Stomach smooth muscle (tissue), 2 donors: ENCODE measurements around the gene CROT.
"Not testable (repeated sequence)": the region's sequence is repeated elsewhere in the genome, so short reads cannot be mapped to it uniquely, and the experiment has no call there.

Experiments
- H3K27ac ChIP-seq: one replicate; pipeline ENCODE4 v1.7.0; 2013; ENCODE audit warnings: mild to moderate bottlenecking, low read length, inconsistent platforms
- H3K27me3 ChIP-seq, 2 donors: one replicate each; pipeline ENCODE4 v1.7.0; 2013; ENCODE audit warnings: low read length in 2 of 2; ENCODE audit not compliant: insufficient read depth in 2 of 2, control insufficient read depth in 1 of 2
- H3K36me3 ChIP-seq, 2 donors: one replicate each; pipeline ENCODE4 v1.7.0; 2013; ENCODE audit warnings: low read length in 2 of 2; ENCODE audit not compliant: control insufficient read depth in 2 of 2, insufficient read depth in 2 of 2
- H3K4me1 ChIP-seq: one replicate; pipeline ENCODE4 v1.7.0; 2013; ENCODE audit warnings: low read length; ENCODE audit not compliant: control insufficient read depth, insufficient read depth
- H3K4me3 ChIP-seq, 2 donors: one replicate each; pipeline ENCODE4 v1.7.0; 2013; ENCODE audit warnings: low read length in 2 of 2
- H3K9ac ChIP-seq, 2 donors: one replicate each; pipeline ENCODE4 v1.7.0; 2013; ENCODE audit warnings: low read length in 2 of 2, mild to moderate bottlenecking in 1 of 2
- H3K9me3 ChIP-seq, 2 donors: one replicate each; pipeline ENCODE4 v1.7.0; 2013; ENCODE audit warnings: low read length in 2 of 2; ENCODE audit not compliant: control insufficient read depth in 2 of 2
- donor health status: healthy.
- donor health status: Pancreatic carcinoma.

CROT gene

GRCh38 chr7:87345166-87345927, at the start of gene CROT:
Gene CROT (plus strand): TSS chr7:87345664. CDS start chr7:87349069, 3,405 bp downstream.
- peak within 1 kb of the TSS; percentile 83 to 86 for H3K4me3 ChIP-seq
- H3K9me3 ChIP-seq: no peaks in the 10 kb centered on the region
- no peaks in the 10 kb centered on the region for H3K4me1 ChIP-seq
- H3K36me3 ChIP-seq: peaks cover 13 to 19% of the 10 kb centered on the region in 2 donors
- H3K27me3 ChIP-seq: no peaks in the 10 kb centered on the region
- H3K27ac ChIP-seq: peak within 1 kb of the TSS; percentile 69
- H3K9ac ChIP-seq: peak within 1 kb of the TSS; percentile 71 to 84

- no peak overlapping the region for H3K27ac ChIP-seq
- H3K4me1 ChIP-seq: no peaks in the 10 kb centered on the region
- H3K27me3 ChIP-seq: no peaks in the 10 kb centered on the region
- H3K36me3 ChIP-seq: no peaks in the 10 kb centered on the region
- no peaks in the 10 kb centered on the region for H3K9me3 ChIP-seq
- H3K4me3 ChIP-seq: no peak overlapping the region
- no peak overlapping the region for H3K9ac ChIP-seq
These were observed 44.7 kb upstream of the CROT start for GRCh38 chr7:87300756-87301155.

DNA sequence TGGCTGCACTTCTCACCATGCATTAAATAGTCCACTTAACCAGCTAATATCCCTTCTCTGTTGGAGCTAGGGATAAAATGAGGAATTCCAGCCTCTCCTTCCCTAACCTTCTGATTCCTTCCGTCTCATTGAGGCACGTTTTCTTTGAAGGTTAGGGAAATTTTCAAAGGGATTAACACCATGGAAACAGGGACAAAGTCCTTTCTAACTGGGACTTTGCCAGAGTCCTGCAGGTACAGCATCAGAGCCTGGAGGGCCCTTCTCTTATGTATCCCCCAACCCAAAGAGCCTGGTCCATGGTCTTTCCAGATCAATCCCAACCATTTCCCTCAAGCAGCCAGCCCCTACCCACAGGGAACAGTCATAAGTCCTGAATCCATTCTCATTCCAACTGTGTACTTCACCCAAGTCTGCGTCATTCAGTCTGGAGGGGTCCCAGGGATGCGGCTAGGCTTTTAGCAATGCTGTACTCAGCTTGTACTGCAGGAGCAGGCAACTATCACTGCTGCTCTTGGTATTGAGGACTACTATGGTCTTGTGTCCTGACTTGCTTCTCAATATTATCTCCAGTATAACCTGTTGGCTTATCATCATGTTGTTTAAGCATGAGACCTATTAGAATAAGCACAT, 34.6 kb upstream of the CROT start:
- Histone ChIP-seq H3K4me1 (no peaks in the 10 kb centered on the region), H3K9ac (no peak overlapping the region), H3K27ac (no peak overlapping the region), H3K4me3 (no peak overlapping the region), H3K27me3 (no peaks in the 10 kb centered on the region), H3K36me3 (no peaks in the 10 kb centered on the region), H3K9me3 (no peaks in the 10 kb centered on the region)

DNA sequence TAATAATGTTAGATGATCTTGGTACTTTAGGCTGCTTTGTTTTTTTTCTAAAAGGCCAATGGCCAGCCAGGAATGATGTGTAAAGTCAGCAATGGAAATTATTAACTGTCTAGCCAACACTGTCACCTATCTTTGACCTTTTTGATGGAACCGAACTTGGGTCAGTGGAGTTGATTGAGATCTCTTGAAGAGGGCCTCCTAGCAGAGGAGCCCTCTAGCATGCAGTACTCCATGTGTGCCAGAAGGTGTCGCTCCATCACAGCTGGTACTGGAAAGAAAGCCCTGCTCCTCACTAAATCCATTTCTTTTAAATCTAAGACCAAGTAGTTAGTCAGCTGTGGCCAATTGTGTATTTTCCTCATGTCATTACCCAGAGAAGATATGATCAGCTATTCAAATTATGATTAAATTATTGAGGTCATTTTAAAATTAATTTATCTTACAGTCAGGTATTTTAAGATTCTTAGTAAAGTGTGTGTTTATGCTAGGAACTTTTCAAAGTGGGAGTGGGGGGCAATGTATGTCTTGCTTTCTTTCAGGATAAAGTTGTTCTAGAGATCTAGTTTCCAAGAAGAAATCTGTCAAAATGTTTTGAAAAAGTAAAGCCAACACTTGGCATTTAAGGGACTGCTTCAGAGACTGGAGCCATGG, 33.1 kb upstream of the CROT start:
- H3K4me1 ChIP-seq: no peaks in the 10 kb centered on the region
- no peak overlapping the region for H3K27ac ChIP-seq
- H3K27me3 ChIP-seq: no peaks in the 10 kb centered on the region
- H3K9me3 ChIP-seq: no peaks in the 10 kb centered on the region
- H3K36me3 ChIP-seq: no peaks in the 10 kb centered on the region
- H3K4me3 ChIP-seq: no peak overlapping the region
- no peak overlapping the region for H3K9ac ChIP-seq

GRCh38 chr7:87316097-87316700, 29.3 kb upstream of the CROT start:
- Histone ChIP-seq H3K4me3 (no peak overlapping the region), H3K9me3 (no peaks in the 10 kb centered on the region), H3K36me3 (no peaks in the 10 kb centered on the region), H3K27ac (no peak overlapping the region), H3K27me3 (no peaks in the 10 kb centered on the region), H3K4me1 (no peaks in the 10 kb centered on the region), H3K9ac (no peak overlapping the region)

DNA sequence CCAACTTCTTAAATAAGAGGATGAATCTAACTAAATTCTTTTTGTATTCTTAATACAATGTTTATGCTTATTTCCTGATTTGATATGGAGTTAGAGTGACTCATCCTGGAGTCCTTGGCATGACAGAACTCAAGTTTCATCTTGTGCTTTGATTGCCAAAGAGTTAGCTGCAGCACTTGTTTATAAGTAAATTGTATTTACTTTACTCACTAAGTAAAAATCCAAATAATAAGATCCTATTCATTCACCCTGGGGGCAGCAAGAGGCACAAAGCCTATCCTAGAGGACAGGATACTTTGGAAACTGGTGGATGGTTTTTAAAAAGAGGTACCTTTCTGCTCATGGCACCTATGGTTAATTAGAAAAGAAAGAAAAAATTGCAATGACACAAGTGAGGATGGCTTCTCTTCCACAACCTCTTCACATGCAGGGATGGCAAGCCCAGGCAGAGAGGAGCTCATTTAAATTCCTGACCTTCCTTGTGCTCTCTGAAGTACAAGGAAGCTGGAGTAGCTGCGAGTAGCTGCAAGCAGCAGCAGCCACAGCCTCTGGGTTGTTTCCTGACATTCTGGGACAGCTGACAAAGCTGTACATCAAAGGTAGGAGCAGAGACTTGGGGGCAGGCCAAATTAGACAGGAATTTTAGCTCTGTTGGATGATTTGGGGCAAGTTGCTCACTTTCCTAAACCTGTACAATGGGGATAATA, 28.5 kb upstream of the CROT start:
- Histone ChIP-seq H3K27me3 (no peaks in the 10 kb centered on the region), H3K4me1 (no peaks in the 10 kb centered on the region), H3K36me3 (no peaks in the 10 kb centered on the region), H3K4me3 (no peak overlapping the region), H3K9ac (no peak overlapping the region), H3K27ac (no peak overlapping the region), H3K9me3 (no peaks in the 10 kb centered on the region)

DNA sequence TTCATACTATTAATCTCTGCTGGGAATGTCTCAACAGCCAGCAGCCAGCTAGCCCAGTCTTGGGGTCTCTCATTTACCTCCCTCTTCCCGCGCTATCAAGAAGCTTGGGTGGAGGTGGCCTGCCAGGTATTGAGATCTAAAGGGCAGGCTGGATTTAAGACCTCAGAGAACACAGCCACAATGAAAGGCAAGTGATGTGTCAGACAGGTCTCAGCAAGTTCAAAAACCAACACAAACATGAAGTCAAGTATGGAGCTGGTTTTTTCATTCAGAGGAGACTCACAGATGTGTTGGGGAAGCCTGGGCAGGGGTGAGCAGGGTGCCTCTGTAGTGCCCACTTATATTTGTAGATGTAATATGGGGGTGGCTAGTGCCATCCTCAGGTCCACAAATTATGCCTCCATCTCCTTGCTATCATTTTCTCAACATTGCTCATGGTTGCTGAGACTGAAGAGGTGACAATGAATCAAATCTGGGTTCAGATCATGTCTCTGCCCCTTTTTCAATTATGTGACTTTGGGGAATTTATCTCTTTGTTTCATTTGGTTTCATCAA, 27.7 kb upstream of the CROT start:
- Histone ChIP-seq H3K27ac (no peak overlapping the region), H3K27me3 (no peaks in the 10 kb centered on the region), H3K4me1 (no peaks in the 10 kb centered on the region), H3K36me3 (no peaks in the 10 kb centered on the region), H3K9me3 (no peaks in the 10 kb centered on the region), H3K4me3 (no peak overlapping the region), H3K9ac (no peak overlapping the region)

DNA sequence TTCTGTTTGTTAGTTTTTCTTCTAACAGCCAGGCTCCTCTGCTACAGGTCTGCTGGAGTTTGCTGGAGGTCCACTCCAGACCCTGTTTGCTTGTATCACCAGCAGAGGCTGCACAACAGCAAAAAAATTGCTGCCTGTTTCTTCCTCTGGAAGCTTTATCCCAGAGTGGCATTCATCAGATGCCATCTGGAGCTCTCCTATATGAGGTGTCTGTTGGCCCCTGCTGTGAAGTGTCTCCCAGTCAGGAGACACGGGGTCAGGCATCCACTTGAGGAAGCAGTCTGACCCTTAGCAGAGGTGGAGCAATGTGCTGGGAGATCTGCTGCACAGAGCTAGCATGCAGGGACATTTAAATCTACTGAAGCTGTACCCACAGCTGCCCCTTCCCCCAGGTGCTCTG, 26.7 kb upstream of the CROT start:
- Histone ChIP-seq H3K4me1 (no peaks in the 10 kb centered on the region), H3K9me3 (no peaks in the 10 kb centered on the region), H3K9ac (no peak overlapping the region), H3K4me3 (peak overlapping the region in 1 of 2 donors; percentile 8), H3K36me3 (peaks cover 0 to 3% of the 10 kb centered on the region in 2 donors), H3K27me3 (no peaks in the 10 kb centered on the region), H3K27ac (no peak overlapping the region)

DNA sequence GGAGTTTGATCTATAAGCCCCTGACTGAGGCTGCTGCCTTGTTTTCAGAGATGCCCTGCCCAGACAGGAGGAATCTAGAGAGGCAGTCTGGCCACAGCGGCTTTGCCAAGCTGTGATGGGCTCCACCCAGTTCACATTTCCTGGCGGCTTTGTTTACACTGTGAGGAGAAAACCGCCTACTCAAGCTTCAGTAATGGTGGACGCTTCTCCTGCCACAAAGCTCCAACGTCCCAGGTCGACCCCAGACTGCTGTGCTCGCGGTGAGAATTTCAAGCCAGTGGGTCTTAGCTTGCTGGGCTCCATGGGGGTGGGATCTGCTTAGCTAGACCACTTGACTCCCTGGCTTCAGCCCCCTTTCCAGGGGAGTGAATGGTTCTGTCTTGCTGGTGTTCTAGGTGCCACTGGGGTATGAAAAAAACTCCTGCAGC, 26.3 kb upstream of the CROT start:
- H3K27ac ChIP-seq, H3K4me1 ChIP-seq, H3K27me3 ChIP-seq, H3K36me3 ChIP-seq, H3K9ac ChIP-seq, H3K9me3 ChIP-seq: not testable (repeated sequence)
- H3K4me3 ChIP-seq: peak overlapping the region in 1 of 2 donors; percentile 8

DNA sequence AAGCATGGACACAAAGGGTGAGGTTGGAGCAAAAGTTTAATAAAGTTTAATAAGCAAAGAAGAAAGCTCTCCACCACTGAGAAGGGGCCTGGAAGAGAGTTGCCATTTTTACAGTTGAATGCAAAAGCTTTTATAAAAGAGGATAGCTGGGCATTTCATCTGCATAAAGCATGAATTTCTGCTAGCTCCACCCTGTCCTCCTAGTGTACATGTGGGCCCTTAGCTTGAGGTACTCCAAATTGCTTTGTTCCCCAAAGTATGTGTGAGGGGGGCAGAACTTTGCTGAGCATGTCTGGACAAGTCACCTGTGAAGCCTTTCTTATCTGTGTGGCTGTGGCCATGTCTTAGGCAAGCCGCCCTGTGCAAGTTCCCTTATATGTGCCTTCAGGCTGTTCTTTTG, 22.6 kb upstream of the CROT start:
- peaks cover 7 to 8% of the 10 kb centered on the region in 2 donors for H3K9me3 ChIP-seq
- H3K4me3 ChIP-seq: no peak overlapping the region
- no peaks in the 10 kb centered on the region for H3K4me1 ChIP-seq
- peaks cover 3% of the 10 kb centered on the region in 2 donors for H3K36me3 ChIP-seq
- H3K9ac ChIP-seq: no peak overlapping the region
- H3K27me3 ChIP-seq: no peaks in the 10 kb centered on the region
- no peak overlapping the region for H3K27ac ChIP-seq
